NB4 (cell line): ENCODE data around the gene SOCS1.

Source experiments
- CTCF ChIP-seq: IDR thresholded peaks from one replicate; pipeline ENCODE4 v1.5.1; 2012; ENCODE audit warnings: low read depth, low read length
- MAX ChIP-seq: IDR thresholded peaks from 2 replicates; pipeline ENCODE4 v1.6.1; 2011; ENCODE audit warnings: low read depth, low read length
- MYC ChIP-seq: IDR thresholded peaks from 2 replicates; pipeline ENCODE4 v1.6.1; 2011; ENCODE audit warnings: low read depth, low read length
- POLR2A ChIP-seq: IDR thresholded peaks from 2 replicates; pipeline ENCODE4 v1.6.1; 2011; ENCODE audit warnings: mild to moderate bottlenecking; ENCODE audit not compliant: insufficient read length; ENCODE audit errors: extremely low read depth

GRCh38 chr16:11217651-11218603 lies 38.1 kb downstream of the SOCS1 start:
- TF ChIP-seq CTCF, result no peak
- no peak for TF ChIP-seq POLR2A
- TF ChIP-seq MAX, result no peak
- no peak for TF ChIP-seq MYC
